Measurements from ENCODE around the gene RASGRP2.

The RASGRP2 gene

GRCh38 chr11:64743591-64744543, at the start of gene RASGRP2:
RASGRP2 (minus strand) TSS chr11:64744142; CDS start chr11:64742866, 1,276 bp downstream.
- peak; percentile 86 for DNase-seq

GRCh38 chr11:64792482-64792881, 48.5 kb upstream of the RASGRP2 start:
- DNase-seq: no peak

- DNase-seq: no peak
Measured at GRCh38 chr11:64791781-64792291, 47.9 kb upstream of the RASGRP2 start.

- no peak for DNase-seq
Measured at GRCh38 chr11:64790205-64791095, 46.5 kb upstream of the RASGRP2 start.

GRCh38 chr11:64789331-64790204, 45.6 kb upstream of the RASGRP2 start:
- DNase-seq: no peak

- DNase-seq: no peak
Measured at GRCh38 chr11:64788321-64789215, 44.6 kb upstream of the RASGRP2 start.

GRCh38 chr11:64787526-64788320, 43.8 kb upstream of the RASGRP2 start:
- DNase-seq: peak; percentile 63

GRCh38 chr11:64786308-64786707, 42.4 kb upstream of the RASGRP2 start:
- DNase-seq: no peak

- DNase-seq: no peak
Measured at GRCh38 chr11:64784813-64785581, 41.1 kb upstream of the RASGRP2 start.

- DNase-seq: peak; percentile 100
Measured at GRCh38 chr11:64778473-64779298, 34.7 kb upstream of the RASGRP2 start, which contains the start of gene SF1. SF1 (minus strand) TSS chr11:64778542; CDS start chr11:64778392, 150 bp downstream.

GRCh38 chr11:64778223-64778472, 34.2 kb upstream of the RASGRP2 start:
- DNase-seq: no peak

GRCh38 chr11:64777449-64778222, 33.7 kb upstream of the RASGRP2 start:
- peak; percentile 80 for DNase-seq

- no peak for DNase-seq
Measured at GRCh38 chr11:64776875-64777274, 32.9 kb upstream of the RASGRP2 start.

GRCh38 chr11:64776425-64776824, 32.5 kb upstream of the RASGRP2 start:
- DNase-seq: no peak

- no peak for DNase-seq
Measured at GRCh38 chr11:64774144-64774543, 30.2 kb upstream of the RASGRP2 start.

GRCh38 chr11:64772303-64773018, 28.5 kb upstream of the RASGRP2 start:
- no peak for DNase-seq

GRCh38 chr11:64771861-64772260, 27.9 kb upstream of the RASGRP2 start:
- peak; percentile 13 for DNase-seq

Measured in CD4-positive, alpha-beta T cell treated with Interferon gamma for 1 hour (primary cell).